KOPT-K1 (cell line): ENCODE data around the gene CYP3A4.
"Not testable (repeated sequence)": the region's sequence is repeated elsewhere in the genome, so short reads cannot be mapped to it uniquely, and the experiment has no call there.

Experiments
- H3K27ac ChIP-seq: fragments of 200-600 bp; sonication (generic); 2 replicates; pipeline ENCODE4 v1.5.1; 2016; ENCODE audit warnings: antibody characterized with exemption, mild to moderate bottlenecking, low read depth, low read length; ENCODE audit not compliant: poor library complexity, severe bottlenecking
- H3K36me3 ChIP-seq: fragments of 200-600 bp; sonication (generic); 2 replicates; pipeline ENCODE4 v1.5.1; 2017; ENCODE audit warnings: antibody characterized with exemption, mild to moderate bottlenecking, low read length, moderate library complexity; ENCODE audit not compliant: insufficient read depth
- H3K9me3 ChIP-seq: fragments of 200-600 bp; sonication (generic); 2 replicates; pipeline ENCODE4 v1.5.1; 2017; ENCODE audit warnings: antibody characterized with exemption, low read length, mild to moderate bottlenecking; ENCODE audit not compliant: insufficient read depth, poor library complexity, severe bottlenecking

CYP3A4 gene

GRCh38 chr7:99748846-99749579, 35.0 kb downstream of the CYP3A4 start:
- H3K27ac ChIP-seq, result no peak overlapping the region
- H3K9me3 ChIP-seq, result no peaks in the 10 kb centered on the region
- H3K36me3 ChIP-seq, result no peaks in the 10 kb centered on the region

- not testable (repeated sequence) for H3K27ac ChIP-seq, H3K9me3 ChIP-seq, H3K36me3 ChIP-seq
Measured at GRCh38 chr7:99746915-99747314, 37.1 kb downstream of the CYP3A4 start.

GRCh38 chr7:99745395-99745794, 38.6 kb downstream of the CYP3A4 start:
- not testable (repeated sequence) for H3K27ac ChIP-seq, H3K36me3 ChIP-seq, H3K9me3 ChIP-seq

- Histone ChIP-seq H3K27ac (no peak overlapping the region), H3K9me3 (no peaks in the 10 kb centered on the region), H3K36me3 (no peaks in the 10 kb centered on the region)
Measured at GRCh38 chr7:99742737-99743394, 41.1 kb downstream of the CYP3A4 start.

- Histone ChIP-seq H3K36me3 (no peaks in the 10 kb centered on the region), H3K27ac (no peak overlapping the region), H3K9me3 (no peaks in the 10 kb centered on the region)
Measured at GRCh38 chr7:99741441-99741795, 42.6 kb downstream of the CYP3A4 start.

- Histone ChIP-seq H3K9me3 (no peaks in the 10 kb centered on the region), H3K36me3 (no peaks in the 10 kb centered on the region), H3K27ac (no peak overlapping the region)
Measured at GRCh38 chr7:99740573-99741440, 43.2 kb downstream of the CYP3A4 start.

GRCh38 chr7:99739699-99740572, 44.0 kb downstream of the CYP3A4 start:
- H3K36me3 ChIP-seq, result no peaks in the 10 kb centered on the region
- H3K9me3 ChIP-seq, result no peaks in the 10 kb centered on the region
- no peak overlapping the region for H3K27ac ChIP-seq

GRCh38 chr7:99737726-99738125, 46.3 kb downstream of the CYP3A4 start:
- H3K36me3 ChIP-seq, result no peaks in the 10 kb centered on the region
- H3K27ac ChIP-seq, result no peak overlapping the region

GRCh38 chr7:99736667-99737066, 47.3 kb downstream of the CYP3A4 start:
- H3K9me3 ChIP-seq, H3K36me3 ChIP-seq, H3K27ac ChIP-seq: not testable (repeated sequence)

More at GRCh38 chr7:99737726-99738125, 46.3 kb downstream of the CYP3A4 start:
- no peaks in the 10 kb centered on the region for H3K9me3 ChIP-seq

GRCh38 chr7:99734987-99735386, 49.0 kb downstream of the CYP3A4 start, which contains the start of gene CYP3A7:
TSS of gene CYP3A7 (minus strand) at chr7:99735196. CDS start at chr7:99735093, 103 bp downstream.
- Histone ChIP-seq H3K9me3 (no peaks in the 10 kb centered on the region), H3K27ac (no peak within 1 kb of the TSS), H3K36me3 (no peaks in the 10 kb centered on the region)

- no peaks in the 10 kb centered on the region for H3K36me3 ChIP-seq
- H3K9me3 ChIP-seq, result no peaks in the 10 kb centered on the region
- no peak overlapping the region for H3K27ac ChIP-seq
Measured at GRCh38 chr7:99733448-99733847, 50.5 kb downstream of the CYP3A4 start.

- Histone ChIP-seq H3K9me3 (no peaks in the 10 kb centered on the region), H3K27ac (no peak overlapping the region), H3K36me3 (no peaks in the 10 kb centered on the region)
Measured at GRCh38 chr7:99733003-99733402, 51.0 kb downstream of the CYP3A4 start.

GRCh38 chr7:99731638-99732374, 52.2 kb downstream of the CYP3A4 start:
- Histone ChIP-seq H3K9me3 (no peaks in the 10 kb centered on the region), H3K27ac (no peak overlapping the region), H3K36me3 (no peaks in the 10 kb centered on the region)

- H3K36me3 ChIP-seq, result no peaks in the 10 kb centered on the region
- no peaks in the 10 kb centered on the region for H3K9me3 ChIP-seq
- no peak overlapping the region for H3K27ac ChIP-seq
Measured at GRCh38 chr7:99730992-99731391, 53.0 kb downstream of the CYP3A4 start.
